Colonic mucosa (tissue), 4 donors: Measurements from ENCODE around the gene C17orf50. TPM values are rescaled to one million over a fixed set of nuclear protein-coding genes. Genes with fewer than 3 reads are reported as not detected.

Experiments
- DNase-seq: peaks from one replicate; pipeline ENCODE4 v3.0.0-alpha.2; 2020
- H3K27ac ChIP-seq: fragments of 200-600 bp; one replicate; pipeline ENCODE4 v1.8.0; 2021
- H3K27me3 ChIP-seq: fragments of 200-600 bp; one replicate; pipeline ENCODE4 v1.8.0; 2021
- H3K36me3 ChIP-seq: fragments of 200-600 bp; one replicate; pipeline ENCODE4 v1.8.0; 2021
- H3K4me1 ChIP-seq: fragments of 200-600 bp; one replicate; pipeline ENCODE4 v1.8.0; 2021; ENCODE audit warnings: mild to moderate bottlenecking
- H3K4me3 ChIP-seq: fragments of 200-600 bp; one replicate; pipeline ENCODE4 v1.8.0; 2021
- H3K9ac ChIP-seq, 2 donors: one replicate each; pipeline ENCODE4 v1.7.0; 2013; ENCODE audit warnings: control low read depth in 2 of 2, low read depth in 2 of 2, low read length in 2 of 2
- H3K9me3 ChIP-seq: fragments of 200-600 bp; one replicate; pipeline ENCODE4 v1.8.0; 2021
- CTCF ChIP-seq: fragments of 200-600 bp; IDR thresholded peaks from one replicate; pipeline ENCODE4 v1.8.0; 2022; ENCODE audit warnings: antibody characterized with exemption, mild to moderate bottlenecking
- intact Hi-C: fragments of 100-400 bp; cut with DNase I; formaldehyde crosslinking; loops from one replicate; pipeline ENCODE4 v1.14.1; 2022
- total RNA-seq, 2 donors: library from RNA; stranded (reverse); fragmentation: NEBNext Ultra II Directional in 1 of 2; extraction: Animal tissue kit (Norgen Biotek cat#: 25700) in 1 of 2; gene quantifications; one replicate each; pipeline ENCODE4 v1.2.1, GENCODE V29; 2021
- donor health status: healthy.
- donor health status: DM: no; HTN: no; CAD: no.
- donor health status: DM: no; HTN: no; CAD: no.

C17orf50 gene
- total RNA-seq, 2 donors from 2014 or later, result not detected

- intact Hi-C loops, result no loop called here
- Histone ChIP-seq H3K4me1 (peaks cover 3% of the 10 kb centered on the region), H3K9ac (no peak overlapping the region), H3K27ac (no peak overlapping the region), H3K9me3 (no peaks in the 10 kb centered on the region), H3K4me3 (no peak overlapping the region), H3K27me3 (peaks cover 18% of the 10 kb centered on the region), H3K36me3 (no peaks in the 10 kb centered on the region)
- TF ChIP-seq CTCF, result no peak
- DNase-seq, result no peak
Measured at GRCh38 chr17:35740997-35741931, 19.4 kb upstream of the C17orf50 start.

GRCh38 chr17:35742496-35742895 lies 18.2 kb upstream of the C17orf50 start:
- DNase-seq, result no peak
- no peak for TF ChIP-seq CTCF
- Histone ChIP-seq H3K4me1 (peaks cover 3% of the 10 kb centered on the region), H3K9ac (no peak overlapping the region), H3K27me3 (peaks cover 18% of the 10 kb centered on the region), H3K9me3 (no peaks in the 10 kb centered on the region), H3K36me3 (no peaks in the 10 kb centered on the region), H3K27ac (no peak overlapping the region), H3K4me3 (no peak overlapping the region)
- intact Hi-C loops, result no loop called here

DNA sequence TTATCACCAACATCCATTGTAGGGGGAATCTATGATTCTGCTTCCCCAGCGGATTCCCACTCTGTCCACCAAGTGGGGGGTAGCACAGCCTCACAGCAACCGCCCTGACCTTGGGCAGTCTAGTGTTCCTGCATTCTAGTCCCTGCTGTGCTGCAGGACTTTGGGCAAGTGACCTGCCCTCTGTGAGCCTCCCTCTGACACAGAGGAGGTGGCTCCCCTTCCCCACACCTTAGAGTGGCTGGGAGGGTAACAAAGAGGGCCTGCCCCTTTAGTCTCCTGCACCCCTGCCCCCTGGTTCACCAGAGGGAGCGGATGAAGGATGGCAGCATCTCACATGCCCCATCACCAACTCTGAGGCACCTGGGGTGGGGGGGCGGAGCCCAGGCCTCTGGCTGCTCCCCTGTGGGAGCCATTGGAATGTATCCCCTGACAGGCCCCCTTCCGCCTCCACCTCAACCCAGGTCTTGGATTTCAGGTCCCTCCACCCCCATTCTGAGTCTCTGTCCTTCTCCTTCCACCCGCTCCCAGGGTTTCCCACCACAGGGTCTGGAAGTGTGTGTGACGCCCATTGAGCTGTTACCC lies 17.7 kb upstream of the C17orf50 start:
- Histone ChIP-seq H3K36me3 (no peaks in the 10 kb centered on the region), H3K4me3 (no peak overlapping the region), H3K9me3 (no peaks in the 10 kb centered on the region), H3K27ac (no peak overlapping the region), H3K27me3 (peaks cover 19% of the 10 kb centered on the region), H3K4me1 (peaks cover 3% of the 10 kb centered on the region), H3K9ac (no peak overlapping the region)
- no peak for TF ChIP-seq CTCF
- no peak for DNase-seq
- intact Hi-C loops, result no loop called here

DNA sequence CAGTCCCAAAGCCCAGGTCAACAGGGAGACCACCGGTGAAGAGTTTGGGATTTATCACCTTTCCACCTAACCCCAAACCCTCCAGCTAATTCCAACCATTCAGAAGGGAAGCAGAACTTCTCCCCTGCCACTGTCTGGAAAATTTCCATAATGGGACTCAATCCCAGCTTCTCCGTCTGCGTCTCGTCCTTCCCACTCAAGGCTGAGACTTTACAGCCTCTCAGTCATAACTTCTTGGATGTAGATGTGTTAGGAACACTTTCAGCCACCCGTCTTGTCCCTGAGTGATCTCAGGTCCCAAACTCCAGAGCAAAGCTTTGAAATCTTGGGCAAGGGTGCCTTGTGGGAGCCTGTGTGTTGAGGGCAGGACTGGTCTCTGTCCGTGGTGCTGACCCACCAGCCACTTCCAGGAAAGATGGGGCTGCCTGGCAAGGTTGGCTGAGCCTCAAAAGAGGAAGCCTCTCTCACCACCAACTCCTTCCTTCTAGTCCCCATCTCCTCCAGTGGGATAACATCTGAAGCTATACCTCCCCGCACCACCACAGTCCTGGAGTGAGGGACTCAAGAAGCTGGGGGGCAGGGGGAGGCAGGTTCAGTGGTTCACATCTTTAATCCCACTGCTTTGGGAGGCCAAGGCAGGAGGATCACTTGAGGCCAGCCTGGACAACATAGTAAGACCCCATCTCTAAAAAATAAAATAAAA lies 16.9 kb upstream of the C17orf50 start:
- H3K27ac ChIP-seq, result no peak overlapping the region
- intact Hi-C loops, result no loop called here
- H3K9ac ChIP-seq, result no peak overlapping the region
- no peaks in the 10 kb centered on the region for H3K36me3 ChIP-seq
- no peak for TF ChIP-seq CTCF
- no peaks in the 10 kb centered on the region for H3K9me3 ChIP-seq
- peaks cover 3% of the 10 kb centered on the region for H3K4me1 ChIP-seq
- DNase-seq, result no peak
- H3K27me3 ChIP-seq, result peaks cover 23% of the 10 kb centered on the region
- no peak overlapping the region for H3K4me3 ChIP-seq

DNA sequence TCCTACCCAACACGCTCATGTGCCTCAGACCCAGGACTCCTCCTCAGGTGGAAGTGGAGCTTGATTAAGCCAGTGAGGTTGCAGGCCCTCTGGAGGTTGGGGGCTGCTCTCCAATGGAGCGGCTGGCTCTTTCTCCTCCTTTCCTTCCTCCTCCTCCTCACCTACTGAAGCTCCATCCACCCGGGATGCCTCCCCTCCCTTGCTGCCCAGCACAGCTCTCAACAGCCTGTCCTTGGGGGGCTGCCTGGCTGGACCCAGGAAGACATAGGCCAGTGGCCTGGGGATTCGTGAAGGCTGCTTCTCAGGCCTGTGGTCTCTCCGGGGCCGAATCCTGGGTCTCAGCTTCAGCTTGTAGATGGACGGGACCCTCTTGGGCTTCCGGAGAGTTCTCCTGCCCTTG lies 15.9 kb upstream of the C17orf50 start:
- no peak for TF ChIP-seq CTCF
- Histone ChIP-seq H3K4me3 (no peak overlapping the region), H3K9ac (no peak overlapping the region), H3K27me3 (peaks cover 33% of the 10 kb centered on the region), H3K27ac (no peak overlapping the region), H3K9me3 (no peaks in the 10 kb centered on the region), H3K36me3 (no peaks in the 10 kb centered on the region), H3K4me1 (peaks cover 3% of the 10 kb centered on the region)
- intact Hi-C loops, result loop anchor here (5.0 kb wide), 1 partner anchor 133 kb away; no protein-coding TSS in a partner anchor
- DNase-seq, result no peak
